Stimulated activated naive CD4-positive, alpha-beta T cell treated with Interleukin-2 at 50 U/mL for 16 hours (primary cell): Measurements from ENCODE around the gene ZNF232.
"Not testable (repeated sequence)": the region's sequence is repeated elsewhere in the genome, so short reads cannot be mapped to it uniquely, and the experiment has no call there.

Experiments
- DNase-seq: peaks from one replicate; lab custom pipeline; 2025; lab: John Stamatoyannopoulos, UW

Gene ZNF232

DNA sequence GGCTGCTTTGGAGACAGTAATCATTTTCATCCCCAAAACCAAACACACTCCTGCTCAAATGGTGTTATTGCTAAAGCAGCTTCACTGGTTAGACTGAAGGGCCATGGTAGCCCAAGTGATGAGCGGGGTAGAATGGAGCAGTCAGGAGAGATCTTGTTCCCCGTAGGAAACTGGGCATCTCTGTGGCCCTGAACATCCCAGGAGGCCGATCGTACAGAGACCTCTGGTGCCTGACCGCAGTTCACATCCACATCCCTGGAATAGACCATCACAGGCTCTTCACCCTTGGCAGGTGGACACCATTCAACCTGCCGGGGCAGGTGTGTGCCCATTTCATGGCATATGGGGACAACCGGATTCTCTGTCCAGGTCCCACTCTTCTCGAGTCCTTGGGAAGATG lies 18.1 kb upstream of the ZNF232 start:
- not testable (repeated sequence) for DNase-seq

DNA sequence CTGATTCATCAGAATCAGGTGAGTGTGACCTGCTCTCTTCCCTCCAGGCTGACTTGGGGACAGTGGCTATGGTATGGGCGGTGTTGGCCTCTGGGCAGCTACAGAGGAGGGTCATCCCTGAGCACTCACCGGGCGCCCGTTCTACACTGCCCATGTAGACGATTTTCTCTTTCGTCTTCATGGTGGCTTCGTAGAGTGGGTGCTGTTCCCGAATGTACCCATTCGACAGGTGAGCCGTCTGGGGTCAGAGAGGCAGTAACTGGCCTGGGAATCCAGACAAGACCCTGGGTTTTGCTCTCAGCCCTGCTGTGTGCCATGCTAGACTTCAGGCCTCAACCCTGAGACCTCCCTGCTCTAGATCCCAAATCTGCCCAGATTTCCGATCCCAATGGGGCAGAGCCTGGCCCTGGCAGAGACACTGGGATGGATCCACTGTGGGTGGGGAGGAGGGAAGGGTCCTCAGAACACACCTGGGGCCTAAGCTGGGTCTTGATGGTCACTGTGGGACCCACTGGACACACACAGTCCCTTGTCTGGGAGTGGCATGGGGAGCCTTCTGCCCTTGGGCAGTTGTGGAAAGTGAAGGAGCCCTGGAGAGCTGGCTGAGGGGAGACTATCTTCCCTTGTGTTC lies 17.3 kb upstream of the ZNF232 start:
- DNase-seq: no peak

DNA sequence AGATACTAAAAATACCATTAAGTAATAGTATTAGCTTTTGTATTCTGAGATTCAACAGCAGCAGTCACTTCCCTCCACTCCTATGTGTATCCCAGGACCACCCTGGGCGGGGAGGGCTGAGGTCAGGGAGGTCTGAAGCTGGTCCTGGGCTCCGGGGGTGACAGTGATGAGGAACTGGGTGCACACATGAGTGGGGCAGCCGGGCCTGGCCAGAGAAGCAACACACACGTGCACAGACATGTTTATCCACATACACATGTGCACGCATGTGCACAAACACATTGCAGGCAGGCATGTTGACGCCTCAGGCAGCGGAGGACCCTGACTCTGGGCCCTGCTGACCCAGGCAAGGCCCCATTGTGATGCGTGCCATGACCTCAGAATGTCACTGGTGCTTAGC lies 16.7 kb upstream of the ZNF232 start:
- not testable (repeated sequence) for DNase-seq

DNA sequence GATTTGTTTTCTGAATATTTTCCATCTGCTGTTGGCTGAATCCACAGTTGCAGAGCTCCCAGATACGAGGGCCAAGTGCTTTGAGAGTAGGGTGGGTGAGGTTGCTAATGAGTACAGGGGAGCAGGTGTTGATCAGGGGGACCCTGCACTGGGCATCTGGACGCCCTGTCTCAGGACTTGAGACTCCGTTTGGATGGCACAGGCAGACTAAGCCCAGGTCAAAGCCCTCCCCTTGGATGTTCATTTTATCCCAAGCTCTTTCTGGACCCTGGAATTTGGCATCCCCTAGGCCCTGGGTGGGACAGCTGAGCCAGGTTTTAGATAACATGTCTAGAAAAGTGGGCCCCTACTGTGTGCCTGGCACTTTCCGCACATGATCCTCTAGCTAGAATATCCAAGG lies 16.2 kb upstream of the ZNF232 start:
- no peak for DNase-seq

DNA sequence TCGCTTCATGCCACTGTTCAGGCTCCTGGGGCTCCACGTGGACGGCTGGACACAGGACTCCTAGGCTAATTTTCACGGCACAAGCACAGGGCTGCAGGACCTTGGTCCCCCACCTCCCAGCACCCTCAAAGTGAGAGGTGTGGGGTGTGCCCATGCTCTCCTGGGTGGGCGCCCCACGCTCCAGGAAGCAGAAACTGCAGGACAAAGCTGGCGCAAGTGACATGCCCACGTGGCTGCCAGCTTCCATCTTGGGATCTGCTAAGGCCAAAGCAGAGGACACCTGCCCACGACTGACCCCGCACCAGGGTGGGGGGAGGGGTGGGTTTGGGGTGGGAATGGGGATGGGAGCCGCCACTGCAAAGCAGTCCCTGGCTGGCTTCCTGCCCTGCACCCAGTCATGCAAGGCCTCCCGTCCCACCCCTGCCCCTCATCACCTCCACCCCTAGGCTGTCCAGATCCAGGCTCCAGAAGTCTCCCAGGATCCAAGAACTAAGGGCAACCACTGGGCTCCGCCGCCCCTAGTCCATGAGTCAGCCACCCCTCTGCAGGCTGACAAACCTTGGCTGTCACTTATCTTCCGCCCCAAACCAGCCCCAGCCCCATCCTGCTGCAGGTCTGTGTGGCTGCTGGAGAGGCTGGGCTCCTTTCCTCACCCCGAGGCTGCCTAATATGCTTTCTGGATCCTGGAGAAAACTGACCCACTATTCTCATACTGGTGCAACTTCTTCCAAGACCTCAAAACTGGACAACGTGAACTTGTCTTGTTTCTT lies 15.2 kb upstream of the ZNF232 start:
- no peak for DNase-seq

DNA sequence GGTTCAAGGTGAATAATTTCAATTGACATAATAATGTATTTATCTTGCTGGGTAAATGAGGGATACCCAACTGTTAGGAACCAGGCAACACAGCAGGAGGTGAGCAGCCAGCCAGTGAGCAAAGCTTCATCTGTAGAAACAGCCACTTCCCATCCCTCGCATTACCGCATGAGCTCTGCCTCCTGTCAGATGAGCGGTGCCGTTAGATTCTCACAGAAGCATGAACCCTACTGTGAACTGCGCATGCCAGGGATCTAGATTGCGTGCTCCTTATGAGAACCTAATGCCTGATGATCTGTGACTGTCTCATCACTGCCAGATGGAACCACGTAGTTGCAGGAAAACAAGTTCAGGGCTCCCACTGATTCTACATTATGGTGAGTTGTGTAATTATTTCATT lies 13.2 kb upstream of the ZNF232 start:
- DNase-seq: not testable (repeated sequence)

DNA sequence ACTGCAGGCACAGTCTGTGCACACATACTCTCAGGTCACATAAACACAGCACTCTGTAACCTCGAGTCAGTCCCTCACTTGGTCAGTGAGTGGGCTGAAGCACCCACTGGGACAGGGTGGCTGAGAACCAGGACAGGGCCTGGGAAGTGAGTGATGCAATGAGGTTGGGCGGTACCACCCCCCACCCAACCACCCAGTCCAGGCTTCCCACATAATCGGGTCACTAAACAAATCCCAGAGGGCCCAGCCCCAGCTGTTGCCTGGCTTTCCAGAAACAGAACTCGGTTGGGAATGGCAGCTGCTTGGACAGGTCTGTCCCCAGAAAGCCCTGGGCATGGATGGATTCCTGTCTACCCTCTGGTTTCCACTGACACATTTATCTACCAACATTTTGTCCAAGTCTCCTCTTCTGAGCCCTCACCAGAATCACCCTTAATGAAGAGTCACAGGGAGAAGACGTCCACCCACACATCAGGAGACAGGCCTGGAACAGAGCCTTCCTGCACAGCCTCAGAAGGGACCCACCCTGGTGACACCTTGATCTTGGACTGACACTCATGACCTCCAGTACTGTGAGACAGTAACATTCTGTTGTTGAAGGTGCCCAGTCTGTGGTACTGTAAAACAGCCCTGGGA lies 12.6 kb upstream of the ZNF232 start:
- not testable (repeated sequence) for DNase-seq

DNA sequence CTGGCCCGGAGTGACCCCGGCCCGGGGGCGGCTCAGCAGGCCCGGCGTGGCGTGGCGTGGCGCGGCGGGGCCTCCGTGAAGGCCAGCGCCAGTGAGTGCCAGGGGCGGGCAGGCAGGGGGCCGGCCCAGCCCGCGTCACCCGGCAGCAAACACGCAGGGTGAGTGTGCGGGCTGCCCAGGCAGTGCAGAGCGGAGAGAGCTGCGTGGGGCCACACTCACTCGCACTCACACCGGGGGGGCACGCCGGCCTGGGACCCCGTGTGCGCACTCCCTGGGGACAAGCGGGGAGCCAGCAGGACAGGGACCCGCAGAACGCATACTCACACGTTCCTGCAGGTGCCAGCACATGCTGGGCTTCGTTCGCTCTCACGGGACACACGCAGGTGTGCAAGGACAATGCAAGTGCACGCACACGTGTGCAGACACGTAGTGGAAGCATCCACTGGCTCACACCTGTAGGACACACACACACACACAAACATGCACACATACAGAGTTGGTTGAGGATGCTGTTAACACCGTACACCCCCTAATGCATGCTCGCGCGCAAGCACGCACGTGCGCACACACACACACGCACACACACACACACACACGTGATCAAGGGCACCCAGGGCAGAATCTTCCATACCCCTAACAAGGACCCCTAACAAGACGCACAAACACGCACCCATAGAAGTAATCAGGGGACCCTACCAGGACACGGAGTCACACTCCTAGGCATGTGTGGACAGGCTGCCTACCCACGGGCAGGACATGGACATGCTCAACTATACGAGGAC lies 11.9 kb upstream of the ZNF232 start:
- no peak for DNase-seq

DNA sequence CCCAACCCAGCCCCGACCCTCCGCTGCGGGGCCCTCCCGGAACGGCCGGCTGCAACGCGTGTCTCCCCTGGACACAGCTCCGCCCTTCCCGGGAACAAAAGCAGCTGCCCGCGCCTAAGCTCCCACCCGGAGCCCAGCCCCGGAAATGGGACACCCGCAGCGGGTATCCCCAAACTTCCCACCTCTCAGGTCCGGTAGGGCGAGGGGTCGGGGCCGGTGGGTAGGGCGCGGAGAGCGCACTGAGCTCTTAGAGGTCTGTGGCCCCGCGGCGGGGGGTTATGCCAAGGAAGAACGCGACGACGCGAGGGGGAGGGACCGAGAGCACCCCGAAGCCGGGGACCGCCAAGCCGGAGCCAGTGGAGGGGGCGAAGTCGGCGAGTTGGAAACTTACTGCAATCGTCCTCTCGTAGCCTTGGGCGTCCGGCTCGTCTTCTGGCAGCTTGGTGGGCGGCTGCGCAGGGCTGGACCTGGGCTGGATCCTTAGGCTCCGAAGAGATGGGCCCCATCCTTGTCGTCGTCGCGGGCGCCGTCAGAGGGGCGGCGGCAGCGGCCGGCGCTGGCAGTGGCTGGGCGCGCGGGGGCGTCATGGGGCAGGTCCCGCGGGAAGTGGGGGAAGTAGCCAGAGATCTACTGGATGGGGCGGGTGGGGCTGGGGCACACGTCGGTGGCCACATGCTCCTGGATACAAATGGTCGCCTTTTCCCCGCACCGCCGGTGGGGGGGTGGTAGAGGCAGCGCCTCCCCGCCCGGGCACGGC lies 11.1 kb upstream of the ZNF232 start:
- no peak for DNase-seq

DNA sequence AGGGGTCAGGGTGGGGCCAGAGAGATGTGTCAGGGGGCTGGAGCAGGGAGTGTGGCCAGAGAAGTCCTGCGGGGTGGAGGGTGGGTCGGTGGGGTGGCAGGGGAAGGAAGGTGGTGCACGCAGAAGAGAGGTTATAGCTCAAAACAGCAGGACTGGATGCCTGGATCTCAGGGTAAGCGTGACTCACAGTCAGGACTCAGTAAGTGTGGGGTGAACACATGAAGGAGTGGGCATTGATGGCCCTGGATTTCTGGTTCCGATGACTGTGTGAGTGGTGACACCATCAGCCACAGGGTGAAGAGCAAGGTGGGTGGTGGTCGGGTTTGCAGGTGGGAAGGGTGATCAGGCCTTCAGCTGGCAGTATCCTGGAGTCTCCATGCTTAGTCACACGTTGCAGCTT lies 10.4 kb upstream of the ZNF232 start:
- not testable (repeated sequence) for DNase-seq

DNA sequence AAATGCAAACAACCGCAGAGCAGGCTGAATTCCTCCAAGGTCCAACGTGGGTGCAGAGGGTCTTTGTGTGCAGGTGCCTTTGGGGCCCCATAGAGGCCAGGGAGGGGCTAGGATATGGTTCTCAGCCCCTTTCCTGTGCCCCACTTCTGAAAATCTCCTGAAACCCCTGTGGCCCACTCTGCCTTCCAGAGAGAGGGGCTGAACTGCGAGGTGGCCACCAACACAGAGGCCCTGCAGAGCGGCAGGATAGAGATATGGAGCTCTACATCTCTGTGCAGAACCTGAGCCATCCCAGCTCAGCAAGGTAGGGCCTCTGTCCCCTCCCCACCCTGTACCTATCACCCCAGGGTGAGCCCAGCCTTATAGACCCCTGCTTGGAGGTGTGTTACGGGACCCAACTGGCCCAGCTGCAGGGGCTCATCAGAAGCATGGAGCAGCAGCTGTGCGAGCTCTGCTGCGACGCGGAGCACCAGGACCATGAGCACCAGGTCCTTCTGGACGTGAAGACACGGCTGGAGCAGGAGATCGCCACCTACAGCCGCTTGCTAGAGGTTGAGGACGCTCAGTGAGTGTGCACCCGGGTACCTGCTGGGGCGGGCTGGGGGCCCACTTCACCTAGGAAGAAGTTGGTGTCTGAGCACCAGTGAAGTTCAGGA lies 9.6 kb upstream of the ZNF232 start:
- no peak for DNase-seq

DNA sequence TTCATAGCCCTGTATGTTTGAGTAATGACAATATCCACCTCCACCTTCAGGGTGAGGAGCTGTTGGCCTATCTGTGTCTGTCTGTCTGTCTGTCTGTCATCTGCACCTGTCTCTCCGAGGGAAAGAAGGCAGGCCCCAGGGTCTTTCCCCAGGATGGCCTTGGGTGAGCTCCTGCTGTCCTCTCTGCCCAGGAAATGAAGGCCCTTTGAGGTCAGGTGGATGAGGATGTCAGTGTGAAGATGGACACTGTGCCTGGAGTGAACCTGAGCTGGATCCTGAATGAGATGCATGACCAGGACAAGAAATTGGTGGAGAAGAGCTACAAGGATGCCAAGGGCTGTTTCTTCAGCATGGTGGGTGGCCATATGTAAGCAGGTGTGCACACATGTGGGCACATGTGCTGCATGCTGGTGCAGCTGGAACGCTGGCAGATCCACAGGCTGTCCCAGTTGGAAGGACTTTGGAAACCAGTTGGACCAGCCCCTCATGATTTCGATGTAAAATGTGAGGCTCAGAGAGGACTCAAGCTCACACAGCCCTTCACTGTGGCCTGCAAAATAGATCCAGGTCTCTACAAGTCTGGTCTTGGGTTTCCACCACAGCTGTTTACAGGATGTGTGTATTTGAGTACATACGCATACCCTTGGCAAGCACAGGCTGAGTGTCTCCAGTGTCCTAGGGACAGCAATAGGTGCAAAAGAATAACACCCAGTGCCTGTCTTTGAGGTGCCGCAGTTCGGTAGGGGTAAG lies 8.9 kb upstream of the ZNF232 start:
- DNase-seq: not testable (repeated sequence)

DNA sequence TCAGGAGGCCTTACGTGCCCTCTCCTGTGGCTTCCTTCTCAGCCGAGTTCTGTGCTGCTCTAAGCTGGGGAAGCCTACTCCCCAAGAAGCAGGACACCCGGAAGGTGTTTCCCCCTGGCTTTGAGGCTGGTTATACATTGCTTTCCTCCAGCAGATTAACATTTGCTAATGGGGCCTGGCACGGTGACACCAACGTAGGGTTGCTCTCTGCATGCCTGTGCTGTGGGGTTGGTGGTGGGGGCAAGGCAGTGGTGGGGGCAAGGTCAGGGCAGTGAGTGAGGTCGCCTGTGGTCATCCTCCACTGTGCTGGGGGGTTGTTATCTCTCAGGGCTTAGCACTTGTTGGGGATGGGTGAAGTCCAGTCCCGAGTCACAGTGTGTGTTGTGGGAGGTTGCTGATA lies 8.4 kb upstream of the ZNF232 start:
- no peak for DNase-seq

DNA sequence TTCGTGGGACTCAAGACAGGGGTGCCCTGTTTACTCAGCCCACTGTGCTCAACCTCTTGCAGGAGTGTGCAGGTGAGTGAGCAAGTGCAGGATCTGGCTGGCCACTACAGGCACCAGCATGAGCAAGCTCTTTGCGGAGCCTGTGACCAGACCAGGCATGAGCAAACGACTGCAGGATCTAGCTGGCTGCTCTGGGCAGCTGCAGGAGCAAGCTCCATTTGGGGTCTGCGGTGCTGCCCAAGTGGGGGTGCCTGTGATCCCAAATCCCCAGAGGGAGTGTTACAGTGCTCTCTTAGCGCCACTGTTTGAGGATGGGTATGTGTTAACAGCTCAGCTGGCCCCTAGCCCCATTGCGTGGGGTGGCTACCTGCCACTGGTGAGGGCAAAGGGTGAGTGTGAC lies 6.5 kb upstream of the ZNF232 start:
- DNase-seq: no peak

DNA sequence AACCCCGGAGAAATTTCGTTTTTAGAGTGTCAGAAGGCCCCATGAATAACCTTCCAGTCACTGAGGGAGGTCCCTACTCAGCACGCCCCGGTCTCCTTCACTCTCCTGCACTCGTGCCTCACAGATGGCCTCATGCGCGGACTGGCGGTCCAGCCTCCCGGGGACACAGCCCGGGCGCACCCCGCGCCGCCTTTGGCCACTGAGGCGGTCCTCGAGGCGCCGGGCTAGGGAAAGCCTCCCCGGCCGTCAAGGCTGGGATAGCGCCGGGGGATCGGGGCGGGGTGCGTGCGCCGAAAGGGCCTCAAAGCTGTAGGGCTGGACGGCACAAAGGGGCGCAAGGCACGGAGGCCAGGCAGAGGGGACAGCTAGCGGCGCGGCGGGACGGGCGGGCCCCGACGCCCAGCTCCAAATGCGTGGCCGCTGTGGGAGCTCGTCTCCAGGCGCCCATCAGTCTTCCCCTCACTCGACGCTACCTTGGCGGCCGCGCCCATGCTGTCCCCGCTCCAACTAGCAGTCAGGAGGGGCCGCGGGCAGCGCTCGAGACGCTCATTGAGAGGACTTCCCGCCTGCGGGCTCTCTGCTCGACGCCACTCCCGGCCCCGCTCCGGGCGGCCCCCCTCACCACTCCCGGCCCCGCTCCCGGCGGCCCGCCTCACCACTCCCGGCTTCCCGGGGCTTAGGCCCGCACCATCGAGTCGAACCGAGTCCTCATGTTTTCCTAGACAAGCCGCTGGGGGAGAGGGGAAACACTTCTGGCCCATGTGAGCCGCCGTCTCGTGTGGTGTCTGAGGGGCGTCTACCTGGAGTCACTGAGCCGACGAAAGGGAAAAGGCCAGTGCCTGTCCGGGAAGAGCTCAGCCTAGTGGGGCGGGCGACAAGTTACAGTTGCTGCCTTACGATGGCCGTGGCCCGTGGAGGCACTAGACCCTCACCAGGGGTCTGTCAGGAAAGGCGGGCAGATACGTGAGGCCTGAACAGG lies 4.3 kb upstream of the ZNF232 start, which contains the start of gene USP6:
Gene USP6 (plus strand): TSS at position 360 of the 979 bp plus-strand sequence. CDS start 14,336 bp downstream, outside the sequence.
- no peak for DNase-seq

DNA sequence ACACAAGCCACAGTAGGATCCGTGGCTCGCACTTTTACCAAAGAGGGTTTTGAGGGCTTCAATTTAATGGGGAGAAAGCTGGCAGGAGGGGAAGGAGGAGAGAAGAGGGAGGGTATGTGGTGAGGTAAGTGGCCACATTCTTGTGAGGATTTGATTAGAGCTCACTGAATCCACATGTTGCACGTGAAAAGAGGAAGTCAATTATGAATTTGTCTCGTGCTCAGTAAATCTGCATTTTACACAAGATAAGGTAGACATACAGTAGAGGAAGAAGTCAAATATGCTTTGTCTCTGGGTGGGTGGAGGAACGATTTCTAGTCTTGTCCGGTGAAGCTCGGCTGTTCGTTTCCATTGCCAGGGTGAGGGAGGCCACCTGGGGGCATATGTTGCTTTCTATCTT lies 862 bp downstream of the ZNF232 start:
- no peak for DNase-seq

DNA sequence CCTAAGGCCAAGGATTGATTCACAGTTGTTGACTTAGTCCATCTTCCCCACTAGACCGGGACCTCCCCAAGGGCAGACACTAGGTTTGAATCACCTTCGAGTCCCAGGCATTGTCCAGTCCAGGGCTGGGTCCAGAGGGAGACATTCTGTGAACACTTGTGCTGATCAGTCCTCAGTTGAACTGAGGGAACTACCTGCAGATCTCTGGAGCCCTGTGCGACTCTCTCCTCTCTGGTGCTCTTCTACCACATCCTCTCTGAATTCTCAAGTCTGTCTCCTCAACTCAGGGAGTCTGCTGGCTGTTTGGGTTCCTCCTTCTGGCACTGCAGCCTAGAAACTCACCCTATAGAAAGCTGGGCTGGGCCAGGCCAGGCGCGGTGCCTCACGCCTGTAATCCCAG lies 10.8 kb downstream of the ZNF232 start:
- DNase-seq: no peak

DNA sequence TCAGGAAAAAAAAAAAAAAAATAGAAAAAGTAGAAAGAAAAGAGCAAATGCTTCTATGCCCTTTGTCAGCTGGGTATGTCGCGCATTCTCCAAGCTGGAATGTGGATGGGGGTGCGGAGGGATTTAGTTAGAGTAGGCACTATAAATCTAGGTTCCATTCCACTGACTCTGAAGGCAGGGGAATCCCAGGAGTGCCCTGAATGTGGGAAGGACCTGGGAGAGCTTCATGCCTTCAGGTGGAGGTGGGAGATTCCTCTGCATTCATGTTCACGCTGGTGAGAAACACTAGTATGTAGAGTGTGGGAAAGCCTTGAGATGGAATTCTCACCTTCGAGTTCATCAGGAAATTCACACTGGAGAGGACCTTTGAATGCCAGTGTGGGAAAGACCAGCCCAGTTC lies 12.4 kb downstream of the ZNF232 start:
- no peak for DNase-seq
